ENCODE measurements around the gene PATE3.

DNA sequence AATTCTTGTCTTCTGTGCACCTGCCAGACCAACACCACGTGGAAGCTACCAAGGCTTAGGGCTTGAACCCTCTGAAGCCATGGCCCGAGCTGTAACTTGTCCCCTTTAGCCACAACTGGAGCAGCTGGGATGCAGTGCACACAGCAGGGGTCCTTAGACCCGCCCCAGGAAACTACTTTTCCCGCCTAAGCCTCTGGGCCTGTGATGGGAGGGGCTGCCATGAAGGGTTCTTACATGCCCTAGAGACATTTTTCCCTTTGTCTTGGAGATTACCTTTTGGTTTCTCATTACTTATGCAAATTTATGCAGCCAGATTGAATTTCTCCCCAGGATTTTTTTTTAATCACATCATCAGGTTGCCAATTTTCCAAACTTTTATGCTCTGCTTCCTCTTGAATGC, 9.7 kb downstream of the PATE3 start:
- TF ChIP-seq, protein P1, sequence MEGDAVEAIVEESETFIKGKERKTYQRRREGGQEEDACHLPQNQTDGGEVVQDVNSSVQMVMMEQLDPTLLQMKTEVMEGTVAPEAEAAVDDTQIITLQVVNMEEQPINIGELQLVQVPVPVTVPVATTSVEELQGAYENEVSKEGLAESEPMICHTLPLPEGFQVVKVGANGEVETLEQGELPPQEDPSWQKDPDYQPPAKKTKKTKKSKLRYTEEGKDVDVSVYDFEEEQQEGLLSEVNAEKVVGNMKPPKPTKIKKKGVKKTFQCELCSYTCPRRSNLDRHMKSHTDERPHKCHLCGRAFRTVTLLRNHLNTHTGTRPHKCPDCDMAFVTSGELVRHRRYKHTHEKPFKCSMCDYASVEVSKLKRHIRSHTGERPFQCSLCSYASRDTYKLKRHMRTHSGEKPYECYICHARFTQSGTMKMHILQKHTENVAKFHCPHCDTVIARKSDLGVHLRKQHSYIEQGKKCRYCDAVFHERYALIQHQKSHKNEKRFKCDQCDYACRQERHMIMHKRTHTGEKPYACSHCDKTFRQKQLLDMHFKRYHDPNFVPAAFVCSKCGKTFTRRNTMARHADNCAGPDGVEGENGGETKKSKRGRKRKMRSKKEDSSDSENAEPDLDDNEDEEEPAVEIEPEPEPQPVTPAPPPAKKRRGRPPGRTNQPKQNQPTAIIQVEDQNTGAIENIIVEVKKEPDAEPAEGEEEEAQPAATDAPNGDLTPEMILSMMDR (conservative IDR thresholded peaks at IDR 0.05; ENCODE audit: low read length), result no peak
- TF ChIP-seq EZH2phosphoT487 (IDR thresholded peaks at IDR 0.05; ENCODE audit: borderline replicate concordance), result no peak

All from Loucy (cell line).